ENCODE results near the gene ZNF175.

DNA sequence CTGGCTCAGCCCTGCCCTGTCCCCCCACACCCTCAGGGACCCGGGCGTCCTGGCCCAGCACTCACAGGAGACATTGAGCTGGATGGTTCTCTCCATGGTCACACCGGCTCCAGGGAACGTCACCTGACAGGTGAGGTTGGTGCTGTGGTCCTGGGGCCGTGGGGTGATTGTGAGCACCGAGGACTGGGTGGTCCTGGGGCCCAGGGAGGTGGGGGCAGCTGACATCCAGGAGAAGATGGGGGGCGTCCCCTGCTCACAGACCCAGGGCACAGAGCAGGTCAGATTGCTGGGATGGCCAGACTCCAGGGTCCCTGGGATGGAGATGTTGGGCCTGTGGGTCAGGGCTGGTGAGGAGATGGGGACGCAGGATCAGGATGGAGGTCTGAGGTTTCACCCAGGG lies 40.5 kb upstream of the ZNF175 start:
- TF ChIP-seq EZH2phosphoT487 (IDR thresholded peaks at IDR 0.05; ENCODE audit: borderline replicate concordance, low read length) = no peak
- TF ChIP-seq EZH2 (IDR thresholded peaks at IDR 0.05; ENCODE audit: low read length, unreplicated experiment) = no peak
